Uterus (tissue), 4 donors: ENCODE results near the gene TNFAIP2. TPM values are rescaled to one million over a fixed set of nuclear protein-coding genes. Genes with fewer than 3 reads are reported as not detected.
A peak's percentile ranks its signal among the peaks of the same experiment; 100 is the strongest.

Source experiments
- DNase-seq, 2 donors: peaks; one replicate each; pipeline ENCODE4 v3.0.0-alpha.2; 2019 to 2020
- H3K27ac ChIP-seq, 2 donors: fragments of 200-600 bp; sonication (generic); 1 replicate in 1 of 2; 2 replicates in 1 of 2; pipeline ENCODE4 v1.5.1; 2016 to 2018
- H3K27me3 ChIP-seq, 2 donors: fragments of 200-600 bp; sonication (generic); one replicate each; pipeline ENCODE4 v1.5.1; 2018 to 2019; ENCODE audit warnings: control low read depth in 1 of 2
- H3K36me3 ChIP-seq, 2 donors: fragments of 200-600 bp; sonication (generic); one replicate each; pipeline ENCODE4 v1.5.1; 2019; ENCODE audit warnings: control low read depth in 1 of 2
- H3K4me1 ChIP-seq, 2 donors: fragments of 200-600 bp; sonication (generic); one replicate each; pipeline ENCODE4 v1.5.1; 2018 to 2019; ENCODE audit warnings: control low read depth in 1 of 2
- H3K4me3 ChIP-seq, 2 donors: fragments of 200-600 bp; sonication (generic); 1 replicate in 1 of 2; 2 replicates in 1 of 2; pipeline ENCODE4 v1.5.1; 2018 to 2019; ENCODE audit warnings: mild to moderate bottlenecking in 1 of 2
- H3K9me3 ChIP-seq, 2 donors: fragments of 200-600 bp; sonication (generic); one replicate each; pipeline ENCODE4 v1.5.1; 2019; ENCODE audit warnings: control low read depth in 1 of 2
- POLR2A ChIP-seq, 2 donors: fragments of 450-650 bp; IDR thresholded peaks; one replicate each; pipeline ENCODE4 v1.6.1; 2016; ENCODE audit warnings: antibody characterized with exemption in 2 of 2, mild to moderate bottlenecking in 1 of 2, moderate library complexity in 1 of 2
- intact Hi-C: fragments of 100-400 bp; cut with DNase I; formaldehyde crosslinking; loops from one replicate; pipeline ENCODE4 v1.15.1; 2023; ENCODE audit warnings: low total_unique reads
- total RNA-seq, 4 donors: library from RNA; depleted of rRNA in 3 of 4; stranded (reverse); fragments of >200 nt in 3 of 4; gene quantifications; one replicate each; pipeline versions ENCODE4 v1.1.0 to v1.2.4, GENCODE V29; 2014 to 2023
- TF ChIP-seq, protein P1 (sequence below), 4 experiments: fragments of 200-600 bp in 2 of 4; fragments of 450-650 bp in 2 of 4; sonication (generic) in 2 of 4; IDR thresholded peaks; one replicate each; pipeline ENCODE4 v1.5.1; 2016 to 2019; ENCODE audit warnings: antibody characterized with exemption in 4 of 4, mild to moderate bottlenecking in 2 of 4, moderate library complexity in 1 of 4
- donor health status: DM: yes; HTN: yes; CAD: no.

Gene TNFAIP2
- total RNA-seq, 4 donors from 2014 or later = 29.4 to 81.4 (median 60.6) TPM

DNA sequence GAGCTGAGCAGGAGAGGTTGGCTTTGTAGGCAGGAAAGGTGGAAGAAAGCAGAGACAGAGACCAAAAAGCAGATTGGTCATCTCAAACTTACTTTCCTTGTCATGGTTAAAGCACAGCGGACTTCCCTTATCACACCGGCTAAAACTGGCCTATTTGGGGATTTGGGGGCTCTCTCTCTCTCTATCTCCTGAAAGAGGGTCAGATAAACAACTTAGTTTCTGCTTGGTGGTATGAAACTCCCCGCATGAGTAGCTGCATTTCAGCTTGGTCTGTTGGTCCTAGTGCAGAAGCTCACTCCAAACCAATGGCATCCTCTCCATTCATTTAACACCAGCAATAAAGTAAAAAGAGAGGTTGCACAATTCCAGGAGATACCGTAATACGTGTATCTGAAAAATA, 57.1 kb downstream of the TNFAIP2 start:
- Histone ChIP-seq H3K27me3 (no peaks in the 10 kb centered on the region), H3K4me1 (no peaks in the 10 kb centered on the region), H3K4me3 (no peak overlapping the region), H3K36me3 (no peaks in the 10 kb centered on the region), H3K27ac (no peak overlapping the region), H3K9me3 (no peaks in the 10 kb centered on the region)
- TF ChIP-seq, protein P1, sequence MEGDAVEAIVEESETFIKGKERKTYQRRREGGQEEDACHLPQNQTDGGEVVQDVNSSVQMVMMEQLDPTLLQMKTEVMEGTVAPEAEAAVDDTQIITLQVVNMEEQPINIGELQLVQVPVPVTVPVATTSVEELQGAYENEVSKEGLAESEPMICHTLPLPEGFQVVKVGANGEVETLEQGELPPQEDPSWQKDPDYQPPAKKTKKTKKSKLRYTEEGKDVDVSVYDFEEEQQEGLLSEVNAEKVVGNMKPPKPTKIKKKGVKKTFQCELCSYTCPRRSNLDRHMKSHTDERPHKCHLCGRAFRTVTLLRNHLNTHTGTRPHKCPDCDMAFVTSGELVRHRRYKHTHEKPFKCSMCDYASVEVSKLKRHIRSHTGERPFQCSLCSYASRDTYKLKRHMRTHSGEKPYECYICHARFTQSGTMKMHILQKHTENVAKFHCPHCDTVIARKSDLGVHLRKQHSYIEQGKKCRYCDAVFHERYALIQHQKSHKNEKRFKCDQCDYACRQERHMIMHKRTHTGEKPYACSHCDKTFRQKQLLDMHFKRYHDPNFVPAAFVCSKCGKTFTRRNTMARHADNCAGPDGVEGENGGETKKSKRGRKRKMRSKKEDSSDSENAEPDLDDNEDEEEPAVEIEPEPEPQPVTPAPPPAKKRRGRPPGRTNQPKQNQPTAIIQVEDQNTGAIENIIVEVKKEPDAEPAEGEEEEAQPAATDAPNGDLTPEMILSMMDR (IDR thresholded peaks at IDR 0.05) = no peak
- intact Hi-C loops = loop anchor here (10.0 kb wide), 1 partner anchor 76 kb away; no protein-coding TSS in a partner anchor
- DNase-seq = no peak

DNA sequence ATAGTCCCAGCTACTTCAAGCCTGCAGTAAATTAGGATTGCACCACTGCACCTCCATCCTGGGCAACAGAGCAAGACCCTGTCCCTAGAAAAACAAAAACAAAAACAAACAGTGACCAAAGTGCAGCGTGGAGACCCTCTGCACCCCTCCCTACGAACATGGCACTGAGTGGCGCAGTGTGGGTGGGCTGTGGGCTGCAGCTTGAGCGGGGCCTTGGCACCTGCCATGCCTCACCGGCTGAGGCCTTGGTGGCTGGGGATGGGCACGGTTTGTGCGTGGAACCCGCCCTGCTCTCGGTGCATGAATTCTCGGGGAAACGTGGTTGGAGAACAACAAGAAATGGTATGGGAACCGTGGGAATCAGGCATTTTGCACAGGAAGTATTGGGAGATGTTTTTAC, 60.8 kb downstream of the TNFAIP2 start:
- no peaks in the 10 kb centered on the region for H3K27me3 ChIP-seq
- intact Hi-C loops = loop anchor here (10.0 kb wide), 1 partner anchor 79 kb away; no protein-coding TSS in a partner anchor

DNA sequence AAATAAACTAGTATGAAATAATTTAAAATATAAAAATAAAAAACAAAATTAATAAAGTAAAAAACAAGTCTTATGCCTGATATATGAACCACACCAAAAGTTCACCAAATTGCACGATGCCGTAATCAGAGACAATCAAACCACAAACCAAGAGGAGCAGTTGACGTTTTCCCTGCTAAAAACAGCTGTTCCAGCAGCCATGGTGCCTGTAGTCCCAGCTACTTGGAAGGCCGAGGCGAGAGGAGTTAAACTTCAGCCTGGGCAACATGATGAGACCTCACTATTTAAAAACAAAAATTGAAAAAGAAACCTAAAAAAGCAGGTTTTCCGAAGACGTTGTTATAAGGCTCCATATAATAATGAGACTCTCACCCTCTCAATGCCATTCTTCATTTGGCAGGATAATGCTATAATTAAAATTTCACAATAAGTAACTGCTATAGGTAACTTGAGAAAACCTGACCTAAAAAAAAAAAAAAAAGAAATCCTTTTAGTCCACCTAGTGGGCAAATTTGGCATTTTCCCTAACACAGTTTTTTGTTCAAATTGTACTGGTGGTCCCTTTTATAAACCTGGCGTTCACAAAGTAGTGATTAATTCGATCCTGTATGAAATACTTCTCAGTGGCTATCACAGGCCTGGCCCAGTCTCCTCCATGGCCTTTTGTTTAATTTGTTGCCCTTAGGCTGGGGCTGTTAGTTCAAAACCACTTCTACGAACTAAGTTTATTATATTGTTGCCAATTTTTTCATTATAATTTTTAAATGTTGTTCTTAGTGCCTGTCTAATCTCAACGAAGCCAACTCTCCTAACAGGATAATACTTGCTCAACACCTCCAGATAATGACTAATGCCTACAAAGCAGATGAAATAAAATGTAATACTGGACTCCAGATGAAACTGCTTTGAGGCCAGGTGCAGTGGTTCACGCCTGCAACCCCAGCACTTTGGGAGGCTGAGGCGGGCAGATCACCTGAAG, 62.1 kb downstream of the TNFAIP2 start:
- TF ChIP-seq, protein P1 (IDR thresholded peaks at IDR 0.05) = peak; percentile 57 to 66 (median 62)
- no peak for TF ChIP-seq POLR2A (IDR thresholded peaks at IDR 0.05)
- intact Hi-C loops = loop anchor here (5.0 to 10.0 kb wide), 2 partner anchors 81 to 107 kb away; no protein-coding TSS in a partner anchor
- Histone ChIP-seq H3K4me1 (no peaks in the 10 kb centered on the region), H3K9me3 (no peaks in the 10 kb centered on the region), H3K27ac (peak overlapping the region in 1 of 2 donors; percentile 28), H3K36me3 (no peaks in the 10 kb centered on the region), H3K27me3 (no peaks in the 10 kb centered on the region), H3K4me3 (no peak overlapping the region)
- DNase-seq = no peak

More for the DNA sequence above, 60.8 kb downstream of the TNFAIP2 start:
- TF ChIP-seq, protein P1 (IDR thresholded peaks at IDR 0.05) = no peak
- TF ChIP-seq POLR2A (IDR thresholded peaks at IDR 0.05) = no peak
- Histone ChIP-seq H3K9me3 (no peaks in the 10 kb centered on the region), H3K4me3 (no peak overlapping the region), H3K4me1 (no peaks in the 10 kb centered on the region), H3K36me3 (no peaks in the 10 kb centered on the region), H3K27ac (no peak overlapping the region)
- no peak for DNase-seq

DNA sequence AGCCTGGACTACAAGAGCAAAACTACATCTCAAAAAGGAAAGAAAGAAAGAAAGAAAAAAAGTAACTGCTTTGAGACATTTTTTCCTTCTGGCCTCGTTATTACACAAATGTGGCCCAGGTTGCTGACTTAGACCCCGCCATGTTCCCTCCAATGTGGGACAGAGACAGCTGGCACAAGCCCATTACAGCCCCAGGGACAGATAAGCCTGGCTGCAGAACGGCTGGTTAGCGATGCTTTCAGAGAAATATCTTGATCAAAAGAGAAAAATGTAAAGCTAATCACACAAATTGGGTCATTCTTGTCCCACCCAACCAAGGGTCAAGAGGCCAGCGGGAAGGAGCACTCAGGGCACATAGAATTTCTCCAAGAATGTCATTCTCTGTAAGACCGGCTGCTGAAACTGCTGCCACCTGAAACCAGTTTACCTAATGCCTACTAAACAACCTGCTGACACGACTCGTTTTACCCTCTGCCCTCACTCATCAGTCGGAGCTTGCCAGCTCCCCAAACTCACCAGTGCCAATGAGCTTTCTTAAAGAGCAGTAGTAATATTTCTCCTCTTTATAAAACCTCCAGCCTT, 63.1 kb downstream of the TNFAIP2 start:
- Histone ChIP-seq H3K4me3 (no peak overlapping the region), H3K9me3 (no peaks in the 10 kb centered on the region), H3K27me3 (no peaks in the 10 kb centered on the region), H3K4me1 (no peaks in the 10 kb centered on the region), H3K27ac (peak overlapping the region in 1 of 2 donors; percentile 28), H3K36me3 (no peaks in the 10 kb centered on the region)
- intact Hi-C loops = loop anchor here (5.0 to 10.0 kb wide), 2 partner anchors 82 to 106 kb away; no protein-coding TSS in a partner anchor
- no peak for TF ChIP-seq POLR2A (IDR thresholded peaks at IDR 0.05)
- peak in 1 of 2 donors; percentile 10 for DNase-seq

Other genes with a start within 250 kb of the TNFAIP2 start
- gene AMN, start 200.8 kb upstream of the TNFAIP2 start, total RNA-seq = 1 to 10 TPM in 1 of 4 donors, under 1 TPM in 1, not detected in 2; 0.69 to 2.9 TPM
- gene CDC42BPB, start 65.9 kb upstream of the TNFAIP2 start, total RNA-seq = 100 to 1,000 TPM in 2 of 4 donors, 10 to 100 TPM in 2; 80.6 to 157 (median 118) TPM
- not detected for gene LBHD2, start 39.3 kb upstream of the TNFAIP2 start, total RNA-seq
- gene EXOC3L4, start 28.7 kb upstream of the TNFAIP2 start, total RNA-seq = 1 to 10 TPM in 1 of 4 donors, under 1 TPM in 2, not detected in 1; under 0.01 to 5.6 (median 0.41) TPM
- gene EIF5, start 210.8 kb downstream of the TNFAIP2 start, total RNA-seq = 100 to 1,000 TPM in 2 of 4 donors, 10 to 100 TPM in 2; 66.5 to 159 (median 113) TPM